DMS 273 (cell line): ENCODE measurements around the gene PSMF1.

Source experiments
- DNase-seq: peaks from one replicate; lab custom pipeline; 2025; ENCODE audit not compliant: unreplicated experiment; lab: John Stamatoyannopoulos, UW

PSMF1 gene, protein sequence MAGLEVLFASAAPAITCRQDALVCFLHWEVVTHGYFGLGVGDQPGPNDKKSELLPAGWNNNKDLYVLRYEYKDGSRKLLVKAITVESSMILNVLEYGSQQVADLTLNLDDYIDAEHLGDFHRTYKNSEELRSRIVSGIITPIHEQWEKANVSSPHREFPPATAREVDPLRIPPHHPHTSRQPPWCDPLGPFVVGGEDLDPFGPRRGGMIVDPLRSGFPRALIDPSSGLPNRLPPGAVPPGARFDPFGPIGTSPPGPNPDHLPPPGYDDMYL

GRCh38 chr20:1118336-1119127 lies at the start of gene PSMF1:
Gene PSMF1 (plus strand): TSS chr20:1118602. CDS start chr20:1118774, 172 bp downstream.
- DNase-seq: peak; percentile 98

- no peak for DNase-seq
Observed at GRCh38 chr20:1072258-1072657, 46.1 kb upstream of the PSMF1 start.

DNA sequence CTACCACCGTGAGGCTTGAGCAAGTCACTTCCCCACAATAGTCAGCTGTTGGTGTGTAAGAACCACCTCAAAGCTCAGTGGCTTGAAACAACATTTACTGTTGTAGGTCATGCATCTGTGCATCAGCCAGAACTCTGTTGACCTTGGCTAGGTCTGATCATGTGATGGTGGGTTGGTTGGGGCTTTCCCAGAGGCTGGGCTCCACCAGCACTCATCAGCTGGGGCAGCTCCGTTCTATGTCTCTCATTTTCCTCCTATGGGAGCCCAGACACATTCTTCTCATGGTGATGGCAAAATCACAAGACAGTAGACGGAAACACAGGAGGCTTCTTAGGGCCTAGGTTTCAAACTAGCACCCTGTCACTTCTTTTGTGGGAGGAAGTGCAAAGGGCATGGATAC lies 42.8 kb upstream of the PSMF1 start:
- DNase-seq: no peak

- no peak for DNase-seq
Observed at GRCh38 chr20:1081891-1082290, 36.5 kb upstream of the PSMF1 start.

GRCh38 chr20:1083431-1084080 lies 34.8 kb upstream of the PSMF1 start:
- DNase-seq: peak; percentile 32

GRCh38 chr20:1085492-1086276 lies 32.7 kb upstream of the PSMF1 start:
- no peak for DNase-seq

- DNase-seq: no peak
Observed at GRCh38 chr20:1086277-1087213, 31.9 kb upstream of the PSMF1 start.

DNA sequence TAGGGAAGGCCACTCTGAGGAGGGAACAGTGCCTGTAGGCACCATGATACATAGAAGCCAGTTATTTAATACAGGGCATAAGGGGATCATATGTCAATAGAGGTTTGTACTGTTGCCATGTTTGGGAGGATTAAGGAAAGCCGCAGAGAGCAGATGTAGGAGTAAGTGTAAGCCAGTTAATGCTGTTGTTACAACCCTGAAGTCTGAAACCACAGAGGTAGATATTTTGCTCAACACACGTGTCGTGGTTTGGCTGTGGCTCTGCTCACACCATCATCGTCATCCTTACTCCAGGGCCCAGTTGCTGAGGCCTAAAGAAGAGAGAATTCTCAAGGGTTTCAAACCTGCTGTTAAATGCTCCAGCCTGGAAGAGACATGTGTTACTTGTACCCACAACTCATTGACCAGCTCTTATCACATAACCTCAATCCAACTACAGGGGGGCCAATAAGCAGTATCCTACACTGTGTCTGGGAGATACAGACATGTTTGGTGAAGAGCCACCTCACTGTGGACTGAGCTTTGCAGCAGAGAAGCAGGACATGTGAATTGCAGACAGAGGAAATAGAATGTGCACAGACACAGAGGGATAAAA lies 31.0 kb upstream of the PSMF1 start:
- peak; percentile 63 for DNase-seq

GRCh38 chr20:1094751-1095150 lies 23.7 kb upstream of the PSMF1 start:
- no peak for DNase-seq

DNA sequence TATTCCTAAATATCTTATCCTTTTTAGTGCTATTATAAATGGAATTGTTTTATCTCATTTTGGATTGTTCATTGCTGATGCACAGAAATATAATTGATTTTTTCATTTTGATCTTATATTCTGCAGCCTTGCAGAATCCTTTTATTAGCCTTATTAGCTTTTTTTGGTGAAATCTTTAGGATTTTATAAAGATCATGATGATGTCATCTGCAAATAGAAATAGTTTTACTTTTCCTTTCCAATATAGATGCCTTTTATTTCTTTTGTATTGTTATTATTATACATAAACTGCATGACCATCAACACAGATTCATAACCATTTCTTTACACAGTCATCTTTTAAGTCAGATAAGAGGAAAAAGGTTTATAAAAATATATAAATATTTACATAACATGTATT lies 16.9 kb upstream of the PSMF1 start:
- DNase-seq: no peak

- DNase-seq: no peak
Observed at GRCh38 chr20:1102016-1102415, 16.4 kb upstream of the PSMF1 start.

GRCh38 chr20:1103751-1104150 lies 14.7 kb upstream of the PSMF1 start:
- no peak for DNase-seq

GRCh38 chr20:1105599-1106194 lies 12.7 kb upstream of the PSMF1 start:
- DNase-seq: no peak

- DNase-seq: no peak
Observed at GRCh38 chr20:1107176-1107575, 11.2 kb upstream of the PSMF1 start.

GRCh38 chr20:1108437-1108920 lies 9.9 kb upstream of the PSMF1 start:
- DNase-seq: peak; percentile 78

DNA sequence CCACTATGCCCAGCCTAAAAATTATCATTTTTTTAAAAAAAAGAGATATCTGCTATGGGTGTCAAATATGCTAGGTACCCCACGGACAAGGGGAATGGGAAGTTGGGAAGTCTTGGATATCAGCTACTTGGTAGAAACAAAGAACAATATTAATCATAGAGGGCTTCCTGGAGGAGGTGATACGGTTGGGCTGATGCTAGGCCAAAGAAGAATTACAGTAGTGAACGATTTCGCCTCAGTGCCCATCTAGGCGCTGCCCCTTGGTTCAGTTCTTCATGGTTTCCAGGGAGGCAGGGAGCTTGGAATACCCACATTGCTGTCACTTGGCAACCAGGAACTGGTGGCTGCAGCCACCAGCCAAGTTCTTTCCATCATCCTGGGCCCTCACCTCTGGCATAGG lies 5.5 kb upstream of the PSMF1 start:
- no peak for DNase-seq

DNA sequence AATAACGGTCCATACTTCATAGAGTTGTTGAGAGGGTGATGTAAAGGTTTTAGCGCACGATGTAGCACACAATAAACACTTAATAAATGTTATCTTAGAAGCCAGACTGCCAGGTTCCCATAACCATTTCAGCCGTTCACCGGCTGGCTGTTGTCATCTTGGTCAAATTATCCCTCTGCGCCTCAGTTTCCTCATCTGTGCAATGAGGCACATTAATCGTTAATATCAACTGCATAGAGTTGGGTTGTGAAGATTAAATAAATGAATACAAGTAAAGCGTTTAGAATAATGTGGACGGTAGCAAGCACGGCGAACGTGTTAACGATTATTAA lies 432 bp upstream of the PSMF1 start:
- peak; percentile 41 for DNase-seq

DNA sequence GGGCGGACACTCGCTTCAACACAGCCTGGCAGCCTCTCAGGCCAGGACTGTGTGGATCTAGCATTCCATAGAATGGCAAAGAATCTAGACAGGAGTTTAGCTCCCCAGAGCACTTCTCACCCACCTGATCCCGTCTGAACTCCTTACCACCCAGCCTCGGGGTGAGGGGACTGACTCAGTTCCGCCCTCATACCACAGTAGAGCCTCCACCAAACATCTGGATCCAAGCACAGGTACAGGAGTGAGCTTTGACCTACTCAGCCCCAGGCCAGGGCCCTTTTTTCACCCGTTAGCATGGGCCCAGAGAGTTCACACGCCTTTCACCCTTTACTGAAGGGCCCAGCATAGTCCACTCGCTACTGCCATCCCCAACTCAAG lies 715 bp downstream of the PSMF1 start:
- no peak for DNase-seq

- no peak for DNase-seq
Observed at GRCh38 chr20:1119524-1119923, 1.1 kb downstream of the PSMF1 start.
